GM23338 (cell line): Measurements from ENCODE around the gene MT1E. TPM values are rescaled to one million over a fixed set of nuclear protein-coding genes. Genes with fewer than 3 reads are reported as not detected.

Source experiments
- ATAC-seq: fragments of 200-7000 bp; cut with Tn5 transposase; 3 replicates; pipeline ENCODE4 v1.9.1; 2020
- DNase-seq: peaks from one replicate; pipeline ENCODE4 v3.0.0-alpha.2; 2015; ENCODE audit warnings: low spot score
- H2AFZ ChIP-seq: fragments of 200-600 bp; sonication (generic); 2 replicates; pipeline ENCODE4 v1.8.0; 2016; ENCODE audit warnings: antibody characterized with exemption, mild to moderate bottlenecking, moderate library complexity
- H3F3A ChIP-seq: fragments of 200-600 bp; sonication (generic); replicated peaks from 2 replicates; pipeline ENCODE4 v1.8.0; 2017; ENCODE audit warnings: antibody characterized with exemption, mixed run types, low read depth
- H3K27ac ChIP-seq: fragments of 200-600 bp; sonication (generic); 2 replicates; pipeline ENCODE4 v1.6.1; 2016; ENCODE audit warnings: low read depth
- H3K27me3 ChIP-seq: fragments of 200-600 bp; sonication (generic); 2 replicates; pipeline ENCODE4 v1.8.0; 2016; ENCODE audit warnings: mild to moderate bottlenecking, mixed run types, moderate library complexity; ENCODE audit not compliant: insufficient read depth
- H3K36me3 ChIP-seq: fragments of 200-600 bp; sonication (generic); 2 replicates; pipeline ENCODE4 v1.8.0; 2016; ENCODE audit warnings: mild to moderate bottlenecking; ENCODE audit not compliant: insufficient read depth
- H3K4me1 ChIP-seq: fragments of 200-600 bp; sonication (generic); 2 replicates; pipeline ENCODE4 v1.8.0; 2016; ENCODE audit warnings: mild to moderate bottlenecking, moderate library complexity; ENCODE audit not compliant: insufficient read depth
- H3K4me2 ChIP-seq: fragments of 200-600 bp; sonication (generic); 2 replicates; pipeline ENCODE4 v1.7.1; 2017; ENCODE audit warnings: mixed run types
- H3K4me3 ChIP-seq: fragments of 200-600 bp; sonication (generic); 2 replicates; pipeline ENCODE4 v1.6.1; 2016; ENCODE audit warnings: mixed run types
- H3K79me2 ChIP-seq: fragments of 200-600 bp; sonication (generic); replicated peaks from 2 replicates; pipeline ENCODE4 v1.8.0; 2017; ENCODE audit warnings: mild to moderate bottlenecking; ENCODE audit not compliant: insufficient read depth
- H3K9me2 ChIP-seq: fragments of 200-600 bp; sonication (generic); 2 replicates; pipeline ENCODE4 v1.8.0; 2017; ENCODE audit not compliant: insufficient read depth
- H4K20me1 ChIP-seq: fragments of 200-600 bp; sonication (generic); replicated peaks from 2 replicates; pipeline ENCODE4 v1.8.0; 2017; ENCODE audit warnings: mild to moderate bottlenecking; ENCODE audit not compliant: insufficient read depth
- H3K27ac Mint-ChIP-seq: 2 replicates; pipeline ENCODE4 v1.8.0; 2020; ENCODE audit warnings: inconsistent platforms, mild to moderate bottlenecking, moderate library complexity, mixed read lengths
- H3K27me3 Mint-ChIP-seq: 3 replicates; pipeline ENCODE4 v1.8.0; 2022; ENCODE audit warnings: low read depth, mild to moderate bottlenecking, moderate library complexity, mixed read lengths, inconsistent platforms; ENCODE audit not compliant: insufficient read depth, poor library complexity
- H3K36me3 Mint-ChIP-seq: 3 replicates; pipeline ENCODE4 v1.8.0; 2021; ENCODE audit warnings: low read depth, mild to moderate bottlenecking, inconsistent platforms, moderate library complexity, mixed read lengths
- H3K4me1 Mint-ChIP-seq: 3 replicates; pipeline ENCODE4 v1.8.0; 2020; ENCODE audit warnings: mild to moderate bottlenecking, inconsistent platforms, mixed read lengths
- H3K4me3 Mint-ChIP-seq: 3 replicates; pipeline ENCODE4 v1.8.0; 2021; ENCODE audit warnings: moderate library complexity, mild to moderate bottlenecking, inconsistent platforms, mixed read lengths
- H3K9me3 Mint-ChIP-seq: 3 replicates; pipeline ENCODE4 v1.8.0; 2020; ENCODE audit warnings: moderate library complexity, mild to moderate bottlenecking, inconsistent platforms, mixed read lengths
- CREB1 ChIP-seq: fragments of 250-450 bp; sonication (Bioruptor Pico); IDR thresholded peaks from 2 replicates; pipeline ENCODE4 v1.5.0; 2020; ENCODE audit warnings: low read depth, mild to moderate bottlenecking, moderate library complexity
- EZH2 ChIP-seq: fragments of 200-600 bp; sonication (generic); IDR thresholded peaks from one replicate; pipeline ENCODE4 v1.8.0; 2017; ENCODE audit warnings: antibody characterized with exemption, mild to moderate bottlenecking, low read depth; ENCODE audit not compliant: unreplicated experiment
- EZH2phosphoT487 ChIP-seq: fragments of 200-600 bp; sonication (generic); IDR thresholded peaks from one replicate; pipeline ENCODE4 v1.8.1; 2018; ENCODE audit warnings: antibody characterized with exemption; ENCODE audit not compliant: unreplicated experiment
- JUNB ChIP-seq: IDR thresholded peaks from one replicate; pipeline ENCODE4 v1.6.1; 2016; ENCODE audit warnings: antibody characterized with exemption; ENCODE audit not compliant: unreplicated experiment
- POLR2AphosphoS5 ChIP-seq: IDR thresholded peaks from 2 replicates; pipeline ENCODE4 v1.6.1; 2016; ENCODE audit warnings: antibody characterized with exemption, low read depth
- STAT1 ChIP-seq: IDR thresholded peaks from one replicate; pipeline ENCODE4 v1.6.1; 2016; ENCODE audit warnings: antibody characterized with exemption; ENCODE audit not compliant: unreplicated experiment
- ZNF114 ChIP-seq: fragments of 250-450 bp; sonication (Bioruptor Pico); IDR thresholded peaks from 2 replicates; pipeline ENCODE4 v1.5.0; 2020; ENCODE audit warnings: mild to moderate bottlenecking, moderate library complexity
- ZNF331 ChIP-seq: fragments of 250-450 bp; sonication (Bioruptor Pico); IDR thresholded peaks from 2 replicates; pipeline ENCODE4 v1.5.0; 2020; ENCODE audit warnings: low read depth, mild to moderate bottlenecking, moderate library complexity
- polyA plus RNA-seq: library from polyadenylated mRNA; unstranded; fragments of >200 nt; fragmentation: Nextera tagmentation; extraction: Ambion mirVana; gene quantifications from 2 replicates; pipeline ENCODE4 v1.2.1, GENCODE V29; 2016
- total RNA-seq: library from RNA; depleted of rRNA; stranded (reverse); fragments of >200 nt; shearing (Covaris generic); gene quantifications from 2 replicates; pipeline ENCODE4 v1.2.3, GENCODE V29; 2014
- TF ChIP-seq, protein P1 (sequence below): IDR thresholded peaks from 2 replicates; pipeline ENCODE4 v1.6.1; 2016; ENCODE audit warnings: antibody characterized with exemption
- TF ChIP-seq, protein P2 (sequence below), 2 experiments: fragments of 200-600 bp in 1 of 2; sonication (generic) in 1 of 2; conservative IDR thresholded peaks; 2 replicates each; pipeline versions ENCODE4 v1.5.1 to v1.6.1; 2016 to 2017; ENCODE audit warnings: antibody characterized with exemption in 2 of 2, low read depth in 2 of 2, mild to moderate bottlenecking in 2 of 2, moderate library complexity in 1 of 2
- TF ChIP-seq, protein P3 (sequence below): IDR thresholded peaks from one replicate; pipeline ENCODE4 v1.6.1; 2018; ENCODE audit warnings: antibody characterized with exemption; ENCODE audit not compliant: unreplicated experiment
- TF ChIP-seq, protein P4 (sequence below): fragments of 250-450 bp; sonication (Bioruptor Pico); IDR thresholded peaks from 2 replicates; pipeline ENCODE4 v1.5.0; 2020; ENCODE audit warnings: mild to moderate bottlenecking, moderate library complexity

Gene MT1E
- total and polyA plus RNA-seq, 2 experiments from 2014 or later: 31.0 to 121 TPM

DNA sequence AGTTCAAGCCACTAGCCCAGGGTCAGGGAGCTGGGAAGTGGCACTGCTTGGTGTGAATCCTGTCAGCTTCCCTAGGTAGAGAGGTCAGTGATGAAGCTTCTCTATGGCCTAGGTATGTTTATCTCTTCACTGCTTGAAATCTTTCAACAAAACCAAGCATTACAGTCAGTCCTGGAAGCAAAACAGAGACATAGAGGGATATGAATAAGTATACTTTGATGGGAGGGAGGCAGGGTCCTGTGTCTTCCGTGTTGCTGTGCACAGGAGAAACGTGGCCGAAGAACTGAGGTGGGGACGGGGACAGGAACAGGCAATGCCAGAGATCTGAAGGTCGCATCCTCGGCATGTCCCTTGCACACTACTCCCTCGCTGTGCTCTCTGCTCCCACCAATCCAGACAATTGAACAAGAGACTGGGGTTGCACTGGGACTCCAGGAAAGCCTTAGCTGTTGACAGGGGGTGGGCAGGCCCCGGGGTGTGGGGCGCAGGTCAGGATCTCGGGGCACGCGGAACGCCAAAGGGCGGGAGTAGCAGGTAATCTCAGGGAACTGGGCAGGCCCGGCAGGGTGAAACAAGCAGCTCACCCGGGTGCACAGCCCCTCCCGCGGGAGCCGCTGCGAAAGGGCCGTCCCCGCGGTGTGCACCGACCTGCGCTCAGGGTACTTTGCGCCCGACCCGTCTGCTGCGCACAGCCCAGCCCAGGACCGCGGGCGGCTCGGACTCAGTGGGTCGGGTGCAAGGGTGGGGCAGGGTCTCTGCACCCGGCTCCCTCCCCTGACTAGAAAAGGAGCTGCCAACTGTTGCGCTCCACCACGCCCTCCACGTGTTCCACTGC is 43.6 kb downstream of the MT1E start, which contains the start of gene MT1H:
MT1H (plus strand) TSS at position 810 of the 835 bp plus-strand sequence. CDS start 71 bp downstream, outside the sequence.
- H3K4me3 Mint-ChIP-seq: peak within 1 kb of the TSS; percentile 83
- Histone ChIP-seq H3K27ac (no peak within 1 kb of the TSS), H3F3A (peaks cover 12% of the 10 kb centered on the region), H4K20me1 (no peaks in the 10 kb centered on the region), H3K4me1 (peaks cover 47% of the 10 kb centered on the region), H2AFZ (peak within 1 kb of the TSS; percentile 91), H3K4me2 (peak within 1 kb of the TSS; percentile 91), H3K4me3 (peak within 1 kb of the TSS; percentile 62), H3K9me2 (no peaks in the 10 kb centered on the region), H3K27me3 (peaks cover 96% of the 10 kb centered on the region), H3K79me2 (no peaks in the 10 kb centered on the region; the same call in 1 of the 2 replicates), H3K36me3 (no peaks in the 10 kb centered on the region)
- peaks cover 36% of the 10 kb centered on the region for H3K36me3 Mint-ChIP-seq
- H3K27ac Mint-ChIP-seq: no peak within 1 kb of the TSS
- peaks cover 3% of the 10 kb centered on the region; the same call in 1 of the 3 replicates for H3K9me3 Mint-ChIP-seq
- DNase-seq (peak; percentile 51), ATAC-seq (peak; percentile 64)
- no peak for TF ChIP-seq STAT1
- TF ChIP-seq ZNF114 (CRISPR knock-in tag): no peak
- no peak for TF ChIP-seq POLR2AphosphoS5
- TF ChIP-seq EZH2: peak; percentile 91
- no peak for TF ChIP-seq JUNB
- TF ChIP-seq, protein P1, sequence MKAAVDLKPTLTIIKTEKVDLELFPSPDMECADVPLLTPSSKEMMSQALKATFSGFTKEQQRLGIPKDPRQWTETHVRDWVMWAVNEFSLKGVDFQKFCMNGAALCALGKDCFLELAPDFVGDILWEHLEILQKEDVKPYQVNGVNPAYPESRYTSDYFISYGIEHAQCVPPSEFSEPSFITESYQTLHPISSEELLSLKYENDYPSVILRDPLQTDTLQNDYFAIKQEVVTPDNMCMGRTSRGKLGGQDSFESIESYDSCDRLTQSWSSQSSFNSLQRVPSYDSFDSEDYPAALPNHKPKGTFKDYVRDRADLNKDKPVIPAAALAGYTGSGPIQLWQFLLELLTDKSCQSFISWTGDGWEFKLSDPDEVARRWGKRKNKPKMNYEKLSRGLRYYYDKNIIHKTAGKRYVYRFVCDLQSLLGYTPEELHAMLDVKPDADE: no peak
- TF ChIP-seq, protein P2, sequence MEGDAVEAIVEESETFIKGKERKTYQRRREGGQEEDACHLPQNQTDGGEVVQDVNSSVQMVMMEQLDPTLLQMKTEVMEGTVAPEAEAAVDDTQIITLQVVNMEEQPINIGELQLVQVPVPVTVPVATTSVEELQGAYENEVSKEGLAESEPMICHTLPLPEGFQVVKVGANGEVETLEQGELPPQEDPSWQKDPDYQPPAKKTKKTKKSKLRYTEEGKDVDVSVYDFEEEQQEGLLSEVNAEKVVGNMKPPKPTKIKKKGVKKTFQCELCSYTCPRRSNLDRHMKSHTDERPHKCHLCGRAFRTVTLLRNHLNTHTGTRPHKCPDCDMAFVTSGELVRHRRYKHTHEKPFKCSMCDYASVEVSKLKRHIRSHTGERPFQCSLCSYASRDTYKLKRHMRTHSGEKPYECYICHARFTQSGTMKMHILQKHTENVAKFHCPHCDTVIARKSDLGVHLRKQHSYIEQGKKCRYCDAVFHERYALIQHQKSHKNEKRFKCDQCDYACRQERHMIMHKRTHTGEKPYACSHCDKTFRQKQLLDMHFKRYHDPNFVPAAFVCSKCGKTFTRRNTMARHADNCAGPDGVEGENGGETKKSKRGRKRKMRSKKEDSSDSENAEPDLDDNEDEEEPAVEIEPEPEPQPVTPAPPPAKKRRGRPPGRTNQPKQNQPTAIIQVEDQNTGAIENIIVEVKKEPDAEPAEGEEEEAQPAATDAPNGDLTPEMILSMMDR (conservative IDR thresholded peaks at IDR 0.05; ENCODE audit: low read depth in 2 of 2): no peak
- no peak for TF ChIP-seq CREB1 (CRISPR knock-in tag)
- peak; percentile 41 for TF ChIP-seq EZH2phosphoT487
- TF ChIP-seq, protein P3, sequence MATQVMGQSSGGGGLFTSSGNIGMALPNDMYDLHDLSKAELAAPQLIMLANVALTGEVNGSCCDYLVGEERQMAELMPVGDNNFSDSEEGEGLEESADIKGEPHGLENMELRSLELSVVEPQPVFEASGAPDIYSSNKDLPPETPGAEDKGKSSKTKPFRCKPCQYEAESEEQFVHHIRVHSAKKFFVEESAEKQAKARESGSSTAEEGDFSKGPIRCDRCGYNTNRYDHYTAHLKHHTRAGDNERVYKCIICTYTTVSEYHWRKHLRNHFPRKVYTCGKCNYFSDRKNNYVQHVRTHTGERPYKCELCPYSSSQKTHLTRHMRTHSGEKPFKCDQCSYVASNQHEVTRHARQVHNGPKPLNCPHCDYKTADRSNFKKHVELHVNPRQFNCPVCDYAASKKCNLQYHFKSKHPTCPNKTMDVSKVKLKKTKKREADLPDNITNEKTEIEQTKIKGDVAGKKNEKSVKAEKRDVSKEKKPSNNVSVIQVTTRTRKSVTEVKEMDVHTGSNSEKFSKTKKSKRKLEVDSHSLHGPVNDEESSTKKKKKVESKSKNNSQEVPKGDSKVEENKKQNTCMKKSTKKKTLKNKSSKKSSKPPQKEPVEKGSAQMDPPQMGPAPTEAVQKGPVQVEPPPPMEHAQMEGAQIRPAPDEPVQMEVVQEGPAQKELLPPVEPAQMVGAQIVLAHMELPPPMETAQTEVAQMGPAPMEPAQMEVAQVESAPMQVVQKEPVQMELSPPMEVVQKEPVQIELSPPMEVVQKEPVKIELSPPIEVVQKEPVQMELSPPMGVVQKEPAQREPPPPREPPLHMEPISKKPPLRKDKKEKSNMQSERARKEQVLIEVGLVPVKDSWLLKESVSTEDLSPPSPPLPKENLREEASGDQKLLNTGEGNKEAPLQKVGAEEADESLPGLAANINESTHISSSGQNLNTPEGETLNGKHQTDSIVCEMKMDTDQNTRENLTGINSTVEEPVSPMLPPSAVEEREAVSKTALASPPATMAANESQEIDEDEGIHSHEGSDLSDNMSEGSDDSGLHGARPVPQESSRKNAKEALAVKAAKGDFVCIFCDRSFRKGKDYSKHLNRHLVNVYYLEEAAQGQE: no peak
- TF ChIP-seq ZNF331 (CRISPR knock-in tag): no peak
- TF ChIP-seq, protein P4, sequence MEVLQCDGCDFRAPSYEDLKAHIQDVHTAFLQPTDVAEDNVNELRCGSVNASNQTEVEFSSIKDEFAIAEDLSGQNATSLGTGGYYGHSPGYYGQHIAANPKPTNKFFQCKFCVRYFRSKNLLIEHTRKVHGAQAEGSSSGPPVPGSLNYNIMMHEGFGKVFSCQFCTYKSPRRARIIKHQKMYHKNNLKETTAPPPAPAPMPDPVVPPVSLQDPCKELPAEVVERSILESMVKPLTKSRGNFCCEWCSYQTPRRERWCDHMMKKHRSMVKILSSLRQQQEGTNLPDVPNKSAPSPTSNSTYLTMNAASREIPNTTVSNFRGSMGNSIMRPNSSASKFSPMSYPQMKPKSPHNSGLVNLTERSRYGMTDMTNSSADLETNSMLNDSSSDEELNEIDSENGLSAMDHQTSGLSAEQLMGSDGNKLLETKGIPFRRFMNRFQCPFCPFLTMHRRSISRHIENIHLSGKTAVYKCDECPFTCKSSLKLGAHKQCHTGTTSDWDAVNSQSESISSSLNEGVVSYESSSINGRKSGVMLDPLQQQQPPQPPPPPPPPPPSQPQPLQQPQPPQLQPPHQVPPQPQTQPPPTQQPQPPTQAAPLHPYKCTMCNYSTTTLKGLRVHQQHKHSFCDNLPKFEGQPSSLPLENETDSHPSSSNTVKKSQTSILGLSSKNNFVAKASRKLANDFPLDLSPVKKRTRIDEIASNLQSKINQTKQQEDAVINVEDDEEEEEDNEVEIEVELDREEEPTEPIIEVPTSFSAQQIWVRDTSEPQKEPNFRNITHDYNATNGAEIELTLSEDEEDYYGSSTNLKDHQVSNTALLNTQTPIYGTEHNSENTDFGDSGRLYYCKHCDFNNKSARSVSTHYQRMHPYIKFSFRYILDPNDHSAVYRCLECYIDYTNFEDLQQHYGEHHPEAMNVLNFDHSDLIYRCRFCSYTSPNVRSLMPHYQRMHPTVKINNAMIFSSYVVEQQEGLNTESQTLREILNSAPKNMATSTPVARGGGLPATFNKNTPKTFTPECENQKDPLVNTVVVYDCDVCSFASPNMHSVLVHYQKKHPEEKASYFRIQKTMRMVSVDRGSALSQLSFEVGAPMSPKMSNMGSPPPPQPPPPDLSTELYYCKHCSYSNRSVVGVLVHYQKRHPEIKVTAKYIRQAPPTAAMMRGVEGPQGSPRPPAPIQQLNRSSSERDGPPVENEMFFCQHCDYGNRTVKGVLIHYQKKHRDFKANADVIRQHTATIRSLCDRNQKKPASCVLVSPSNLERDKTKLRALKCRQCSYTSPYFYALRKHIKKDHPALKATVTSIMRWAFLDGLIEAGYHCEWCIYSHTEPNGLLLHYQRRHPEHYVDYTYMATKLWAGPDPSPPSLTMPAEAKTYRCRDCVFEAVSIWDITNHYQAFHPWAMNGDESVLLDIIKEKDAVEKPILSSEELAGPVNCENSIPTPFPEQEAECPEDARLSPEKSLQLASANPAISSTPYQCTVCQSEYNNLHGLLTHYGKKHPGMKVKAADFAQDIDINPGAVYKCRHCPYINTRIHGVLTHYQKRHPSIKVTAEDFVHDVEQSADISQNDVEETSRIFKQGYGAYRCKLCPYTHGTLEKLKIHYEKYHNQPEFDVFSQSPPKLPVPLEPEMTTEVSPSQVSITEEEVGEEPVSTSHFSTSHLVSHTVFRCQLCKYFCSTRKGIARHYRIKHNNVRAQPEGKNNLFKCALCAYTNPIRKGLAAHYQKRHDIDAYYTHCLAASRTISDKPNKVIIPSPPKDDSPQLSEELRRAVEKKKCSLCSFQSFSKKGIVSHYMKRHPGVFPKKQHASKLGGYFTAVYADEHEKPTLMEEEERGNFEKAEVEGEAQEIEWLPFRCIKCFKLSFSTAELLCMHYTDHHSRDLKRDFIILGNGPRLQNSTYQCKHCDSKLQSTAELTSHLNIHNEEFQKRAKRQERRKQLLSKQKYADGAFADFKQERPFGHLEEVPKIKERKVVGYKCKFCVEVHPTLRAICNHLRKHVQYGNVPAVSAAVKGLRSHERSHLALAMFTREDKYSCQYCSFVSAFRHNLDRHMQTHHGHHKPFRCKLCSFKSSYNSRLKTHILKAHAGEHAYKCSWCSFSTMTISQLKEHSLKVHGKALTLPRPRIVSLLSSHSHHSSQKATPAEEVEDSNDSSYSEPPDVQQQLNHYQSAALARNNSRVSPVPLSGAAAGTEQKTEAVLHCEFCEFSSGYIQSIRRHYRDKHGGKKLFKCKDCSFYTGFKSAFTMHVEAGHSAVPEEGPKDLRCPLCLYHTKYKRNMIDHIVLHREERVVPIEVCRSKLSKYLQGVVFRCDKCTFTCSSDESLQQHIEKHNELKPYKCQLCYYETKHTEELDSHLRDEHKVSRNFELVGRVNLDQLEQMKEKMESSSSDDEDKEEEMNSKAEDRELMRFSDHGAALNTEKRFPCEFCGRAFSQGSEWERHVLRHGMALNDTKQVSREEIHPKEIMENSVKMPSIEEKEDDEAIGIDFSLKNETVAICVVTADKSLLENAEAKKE (CRISPR knock-in tag): no peak
- H3K4me1 Mint-ChIP-seq: peaks cover 35% of the 10 kb centered on the region
- peaks cover 93% of the 10 kb centered on the region for H3K27me3 Mint-ChIP-seq
